Right lobe of liver (tissue), 6 donors: ENCODE data around the gene PTGR2. TPM values are rescaled to one million over a fixed set of nuclear protein-coding genes. Genes with fewer than 3 reads are reported as not detected.
"Not testable (repeated sequence)": the region's sequence is repeated elsewhere in the genome, so short reads cannot be mapped to it uniquely, and the experiment has no call there.

Experiments used
- ATAC-seq, 4 donors: fragments of 200-7000 bp; cut with Tn5 transposase; one replicate each; pipeline ENCODE4 v1.9.1; 2020; ENCODE audit warnings: mild to moderate bottlenecking in 4 of 4, moderate library complexity in 4 of 4
- DNase-seq, 3 donors: peaks; one replicate each; pipeline ENCODE4 v3.0.0-alpha.2; 2020
- H3K27ac ChIP-seq, 3 donors: fragments of 200-600 bp; one replicate each; pipeline ENCODE4 v1.8.0; 2022
- H3K27me3 ChIP-seq, 2 donors: fragments of 200-600 bp; one replicate each; pipeline ENCODE4 v1.8.0; 2022
- H3K36me3 ChIP-seq, 4 donors: fragments of 200-600 bp; sonication (generic) in 1 of 4; one replicate each; pipeline versions ENCODE4 v1.5.1 to v1.8.0; 2017 to 2022; ENCODE audit warnings: control low read depth in 1 of 4
- H3K4me1 ChIP-seq, 4 donors: fragments of 200-600 bp; sonication (generic) in 1 of 4; one replicate each; pipeline versions ENCODE4 v1.5.1 to v1.8.0; 2017 to 2022; ENCODE audit warnings: control low read depth in 1 of 4
- H3K4me3 ChIP-seq, 3 donors: fragments of 200-600 bp; one replicate each; pipeline ENCODE4 v1.8.0; 2022
- H3K9me3 ChIP-seq, 4 donors: fragments of 200-600 bp; sonication (generic) in 1 of 4; one replicate each; pipeline versions ENCODE4 v1.5.1 to v1.8.0; 2017 to 2022; ENCODE audit warnings: control low read depth in 1 of 4
- CTCF ChIP-seq, 4 donors: fragments of 200-600 bp in 3 of 4; fragments of 450-650 bp in 1 of 4; IDR thresholded peaks; one replicate each; pipeline versions ENCODE4 v1.5.1 to v1.8.0; 2016 to 2022; ENCODE audit warnings: antibody characterized with exemption in 4 of 4, mild to moderate bottlenecking in 2 of 4
- POLR2A ChIP-seq: fragments of 450-650 bp; IDR thresholded peaks from one replicate; pipeline ENCODE4 v1.6.1; 2017; ENCODE audit warnings: antibody characterized with exemption, mild to moderate bottlenecking
- WGBS: methylation state at CpG from one replicate; pipeline ENCODE4 v1.1.6; 2018; ENCODE audit warnings: low coverage, low lambda C conversion rate; ENCODE audit not compliant: insufficient coverage; ENCODE audit errors: missing lambda C conversion rate; 5-methylcytosine and 5-hydroxymethylcytosine counted together
- intact Hi-C, 2 donors: fragments of 100-400 bp; cut with DNase I; formaldehyde crosslinking; loops; one replicate each; pipeline versions ENCODE4 v1.11.2 to v1.14.1; 2022
- small RNA-seq, 2 experiments: library from RNA; depleted of rRNA; stranded (forward); fragments of <200 nt; gene quantifications; one replicate each; pipeline ENCODE3, GENCODE V24; 2016
- total RNA-seq, 6 experiments: library from RNA; depleted of rRNA in 2 of 6; stranded (reverse); fragments of >200 nt in 2 of 6; fragmentation: NEBNext Ultra II Directional in 3 of 6; extraction: Animal tissue kit (Norgen Biotek cat#: 25700) in 3 of 6; gene quantifications; one replicate each; pipeline versions ENCODE4 v1.1.0 to v1.2.4, GENCODE V29; 2016 to 2023
- donor health status: DM: no; HTN: yes; CAD: no.
- donor health status: DM: no; HTN: no; CAD: no.
- donor health status: DM: no; HTN: no; CAD: no.
- donor health status: DM: no; HTN: yes; CAD: no.
- donor health status: DM: no; HTN: yes; CAD: no.

The PTGR2 gene
- total RNA-seq, 6 experiments from 2014 or later: 8.0 to 22.4 (median 12.4) TPM

- Histone ChIP-seq H3K27me3 (no peaks in the 10 kb centered on the region), H3K9me3 (no peaks in the 10 kb centered on the region), H3K4me3 (no peak overlapping the region), H3K4me1 (no peaks in the 10 kb centered on the region), H3K27ac (no peak overlapping the region), H3K36me3 (peaks cover 0 to 37% (median 6%) of the 10 kb centered on the region in 4 donors)
- DNase-seq (no peak), ATAC-seq (no peak)
- WGBS: 97% methylated on average over 6 of the region's 6 CpGs
- intact Hi-C loops: no loop called here
- no peak for TF ChIP-seq CTCF (IDR thresholded peaks at IDR 0.05)
- no peak for TF ChIP-seq POLR2A
These were observed 64.7 kb downstream of the PTGR2 start for GRCh38 chr14:73916324-73916723.

GRCh38 chr14:73919457-73919856, 67.8 kb downstream of the PTGR2 start:
- H3K27ac ChIP-seq, H3K4me1 ChIP-seq, H3K27me3 ChIP-seq, ATAC-seq, H3K4me3 ChIP-seq, H3K9me3 ChIP-seq, intact Hi-C loops, DNase-seq: not testable (repeated sequence)
- WGBS: 100% methylated on average over 2 of the region's 2 CpGs
- peaks cover 0 to 59% (median 22%) of the 10 kb centered on the region in 4 donors for H3K36me3 ChIP-seq

GRCh38 chr14:73924337-73924736, 72.7 kb downstream of the PTGR2 start:
- Histone ChIP-seq H3K27ac (no peak overlapping the region), H3K27me3 (no peaks in the 10 kb centered on the region), H3K9me3 (no peaks in the 10 kb centered on the region), H3K4me3 (no peak overlapping the region), H3K4me1 (no peaks in the 10 kb centered on the region), H3K36me3 (peaks cover 6 to 86% (median 35%) of the 10 kb centered on the region in 4 donors)
- ATAC-seq (no peak), DNase-seq (no peak)
- intact Hi-C loops: no loop called here
- 64% methylated on average over 2 of the region's 5 CpGs for WGBS
- TF ChIP-seq CTCF (IDR thresholded peaks at IDR 0.05): no peak
- TF ChIP-seq POLR2A: no peak

Small RNA genes lying within 50 kb of the gene (small RNA-seq; reads per million reads assigned to genes)
- gene AC005520.4 (0 reads per million in 2 experiments), gene RF00019 (0 reads per million in 2 experiments)

Other genes starting within 250 kb of the PTGR2 start
- 1 to 10 TPM in 2 of 6 experiments, under 1 TPM in 2, not detected in 2; 0.49 to 1.4 (median 0.94) TPM for gene ACOT6, start 239.3 kb upstream of the PTGR2 start, total RNA-seq
- 1 to 10 TPM; 2.7 to 5.7 (median 3.2) TPM for gene DNAL1, start 206.8 kb upstream of the PTGR2 start, total RNA-seq
- gene PNMA1, start 137.4 kb upstream of the PTGR2 start, total RNA-seq: 1 to 10 TPM; 1.7 to 7.6 (median 3.7) TPM
- gene ZNF410, start 35.0 kb downstream of the PTGR2 start, total RNA-seq: 10 to 100 TPM; 14.9 to 20.8 (median 18.3) TPM
- gene FAM161B, start 98.3 kb downstream of the PTGR2 start, total RNA-seq: 1 to 10 TPM; 1.3 to 2.3 (median 1.5) TPM
- gene COQ6, start 98.5 kb downstream of the PTGR2 start, total RNA-seq: 10 to 100 TPM; 11.6 to 60.9 (median 16.8) TPM
- 100 to 1,000 TPM in 4 of 6 experiments, 10 to 100 TPM in 2; 96.6 to 334 (median 150) TPM for gene ENTPD5, start 167.5 kb downstream of the PTGR2 start, total RNA-seq
- gene BBOF1, start 167.5 kb downstream of the PTGR2 start, total RNA-seq: 1 to 10 TPM in 5 of 6 experiments, under 1 TPM in 1; 0.81 to 3.3 (median 1.3) TPM
- 100 to 1,000 TPM in 5 of 6 experiments, 10 to 100 TPM in 1; 99.1 to 449 (median 221) TPM for gene ALDH6A1, start 232.6 kb downstream of the PTGR2 start, total RNA-seq
- gene LIN52, start 233.1 kb downstream of the PTGR2 start, total RNA-seq: 10 to 100 TPM in 1 of 6 experiments, 1 to 10 TPM in 5; 2.3 to 59.5 (median 4.8) TPM